Mesothelial cell of epicardium (in vitro differentiated cells): ENCODE results near the gene STARD8. TPM values are rescaled to one million over a fixed set of nuclear protein-coding genes. Genes with fewer than 3 reads are reported as not detected.

ENCODE experiments used
- DNase-seq, 2 experiments: peaks; one replicate each; pipeline ENCODE4 v3.0.0; 2021; ENCODE audit warnings: low spot score in 2 of 2; ENCODE audit not compliant: unreplicated experiment in 2 of 2
- H3K27ac Mint-ChIP-seq: 2 replicates; pipeline ENCODE4 v1.8.0; 2021; ENCODE audit warnings: mixed read lengths
- H3K27me3 Mint-ChIP-seq: 2 replicates; pipeline ENCODE4 v1.8.0; 2021; ENCODE audit warnings: low read depth, mixed read lengths
- H3K36me3 Mint-ChIP-seq: 2 replicates; pipeline ENCODE4 v1.8.0; 2021; ENCODE audit warnings: mixed read lengths
- H3K4me1 Mint-ChIP-seq: 2 replicates; pipeline ENCODE4 v1.8.0; 2021; ENCODE audit warnings: mixed read lengths
- H3K4me3 Mint-ChIP-seq: 2 replicates; pipeline ENCODE4 v1.8.0; 2021; ENCODE audit warnings: mild to moderate bottlenecking, moderate library complexity, mixed read lengths
- H3K9me3 Mint-ChIP-seq: 2 replicates; pipeline ENCODE4 v1.8.0; 2021; ENCODE audit warnings: mixed read lengths
- total RNA-seq: library from RNA; stranded (reverse); gene quantifications from 3 replicates; pipeline ENCODE4 v1.2.1, GENCODE V29; 2021
- TF ChIP-seq, protein P1 (sequence below): fragments of 200-600 bp; sonication (generic); IDR thresholded peaks from one replicate; pipeline ENCODE4 v1.5.0; 2021; ENCODE audit warnings: antibody characterized with exemption; ENCODE audit not compliant: unreplicated experiment

STARD8 gene
- total RNA-seq, 1 donor from 2014 or later: 6.4 TPM

- TF ChIP-seq, protein P1, sequence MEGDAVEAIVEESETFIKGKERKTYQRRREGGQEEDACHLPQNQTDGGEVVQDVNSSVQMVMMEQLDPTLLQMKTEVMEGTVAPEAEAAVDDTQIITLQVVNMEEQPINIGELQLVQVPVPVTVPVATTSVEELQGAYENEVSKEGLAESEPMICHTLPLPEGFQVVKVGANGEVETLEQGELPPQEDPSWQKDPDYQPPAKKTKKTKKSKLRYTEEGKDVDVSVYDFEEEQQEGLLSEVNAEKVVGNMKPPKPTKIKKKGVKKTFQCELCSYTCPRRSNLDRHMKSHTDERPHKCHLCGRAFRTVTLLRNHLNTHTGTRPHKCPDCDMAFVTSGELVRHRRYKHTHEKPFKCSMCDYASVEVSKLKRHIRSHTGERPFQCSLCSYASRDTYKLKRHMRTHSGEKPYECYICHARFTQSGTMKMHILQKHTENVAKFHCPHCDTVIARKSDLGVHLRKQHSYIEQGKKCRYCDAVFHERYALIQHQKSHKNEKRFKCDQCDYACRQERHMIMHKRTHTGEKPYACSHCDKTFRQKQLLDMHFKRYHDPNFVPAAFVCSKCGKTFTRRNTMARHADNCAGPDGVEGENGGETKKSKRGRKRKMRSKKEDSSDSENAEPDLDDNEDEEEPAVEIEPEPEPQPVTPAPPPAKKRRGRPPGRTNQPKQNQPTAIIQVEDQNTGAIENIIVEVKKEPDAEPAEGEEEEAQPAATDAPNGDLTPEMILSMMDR: no peak
- Mint-ChIP-seq H3K4me3 (no peak overlapping the region), H3K27me3 (no peaks in the 10 kb centered on the region), H3K9me3 (peaks cover 28% of the 10 kb centered on the region), H3K4me1 (peaks cover 11% of the 10 kb centered on the region), H3K27ac (no peak overlapping the region), H3K36me3 (no peaks in the 10 kb centered on the region)
- DNase-seq: no peak
These were observed 16.1 kb upstream of the STARD8 start for GRCh38 chrX:68631336-68631735.

DNA sequence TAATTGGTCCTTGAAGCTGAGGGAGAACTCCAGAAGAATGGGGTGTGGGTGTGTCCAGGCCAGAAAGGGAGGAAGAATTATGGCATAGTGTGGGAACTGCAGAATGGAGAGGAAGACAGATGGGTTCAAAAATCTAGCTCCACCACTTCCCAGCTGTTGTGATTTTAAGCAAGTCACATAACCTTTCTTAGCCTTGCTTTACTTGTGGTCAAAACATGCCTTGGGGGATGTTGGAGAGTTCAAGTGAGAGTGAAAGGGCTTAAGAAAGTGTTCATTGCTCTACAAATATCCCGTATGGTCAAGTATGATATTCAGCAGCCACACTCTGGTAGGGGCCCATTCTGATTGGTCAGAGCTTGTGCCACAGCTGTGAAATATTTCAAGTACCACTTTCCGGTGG is 15.0 kb upstream of the STARD8 start:
- H3K4me1 Mint-ChIP-seq: peaks cover 11% of the 10 kb centered on the region
- H3K27ac Mint-ChIP-seq: no peak overlapping the region
- H3K9me3 Mint-ChIP-seq: peaks cover 29% of the 10 kb centered on the region
- DNase-seq: no peak
- H3K4me3 Mint-ChIP-seq: no peak overlapping the region
- no peaks in the 10 kb centered on the region for H3K27me3 Mint-ChIP-seq
- no peaks in the 10 kb centered on the region for H3K36me3 Mint-ChIP-seq
- TF ChIP-seq, protein P1: no peak

GRCh38 chrX:68633981-68634380 is 13.5 kb upstream of the STARD8 start:
- DNase-seq: no peak
- peaks cover 11% of the 10 kb centered on the region for H3K4me1 Mint-ChIP-seq
- no peak overlapping the region for H3K27ac Mint-ChIP-seq
- H3K27me3 Mint-ChIP-seq: no peaks in the 10 kb centered on the region
- peaks cover 19% of the 10 kb centered on the region for H3K9me3 Mint-ChIP-seq
- no peak overlapping the region for H3K4me3 Mint-ChIP-seq
- TF ChIP-seq, protein P1: no peak
- no peaks in the 10 kb centered on the region for H3K36me3 Mint-ChIP-seq

- no peak for DNase-seq
- Mint-ChIP-seq H3K4me1 (peaks cover 11% of the 10 kb centered on the region), H3K9me3 (peaks cover 13% of the 10 kb centered on the region), H3K27me3 (no peaks in the 10 kb centered on the region), H3K36me3 (no peaks in the 10 kb centered on the region), H3K27ac (no peak overlapping the region), H3K4me3 (no peak overlapping the region)
- TF ChIP-seq, protein P1: no peak
These were observed 12.7 kb upstream of the STARD8 start for GRCh38 chrX:68634649-68635227.

GRCh38 chrX:68640661-68641060 is 6.8 kb upstream of the STARD8 start:
- no peak overlapping the region for H3K4me3 Mint-ChIP-seq
- peaks cover 16% of the 10 kb centered on the region for H3K9me3 Mint-ChIP-seq
- TF ChIP-seq, protein P1: no peak
- no peak for DNase-seq
- H3K27ac Mint-ChIP-seq: no peak overlapping the region
- H3K36me3 Mint-ChIP-seq: no peaks in the 10 kb centered on the region
- H3K27me3 Mint-ChIP-seq: no peaks in the 10 kb centered on the region
- no peaks in the 10 kb centered on the region for H3K4me1 Mint-ChIP-seq

DNA sequence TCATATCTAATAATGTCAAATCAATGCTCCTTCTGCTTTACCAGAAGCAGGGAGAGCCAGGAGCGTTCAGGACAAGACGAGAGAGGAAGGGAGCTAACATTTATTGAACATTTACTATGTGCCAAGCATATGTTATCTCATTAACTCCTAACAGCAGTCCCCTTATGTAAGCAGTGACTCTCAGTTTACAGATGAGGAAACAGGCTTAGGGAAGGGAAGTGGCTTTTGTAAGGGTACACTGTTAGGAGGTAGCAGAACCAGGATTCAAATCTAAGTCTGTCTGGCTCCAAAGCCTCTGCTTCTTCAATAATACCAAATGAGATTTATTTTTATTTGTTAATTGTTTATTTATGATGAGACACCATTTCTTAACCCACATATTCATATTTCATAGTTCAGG is 2.6 kb upstream of the STARD8 start:
- TF ChIP-seq, protein P1: no peak
- no peaks in the 10 kb centered on the region for H3K27me3 Mint-ChIP-seq
- no peaks in the 10 kb centered on the region for H3K36me3 Mint-ChIP-seq
- H3K4me1 Mint-ChIP-seq: peaks cover 7% of the 10 kb centered on the region
- H3K9me3 Mint-ChIP-seq: peaks cover 18% of the 10 kb centered on the region
- H3K27ac Mint-ChIP-seq: no peak overlapping the region
- no peak overlapping the region for H3K4me3 Mint-ChIP-seq
- no peak for DNase-seq
